ENCODE results near the gene PRKN.

Gene PRKN

DNA sequence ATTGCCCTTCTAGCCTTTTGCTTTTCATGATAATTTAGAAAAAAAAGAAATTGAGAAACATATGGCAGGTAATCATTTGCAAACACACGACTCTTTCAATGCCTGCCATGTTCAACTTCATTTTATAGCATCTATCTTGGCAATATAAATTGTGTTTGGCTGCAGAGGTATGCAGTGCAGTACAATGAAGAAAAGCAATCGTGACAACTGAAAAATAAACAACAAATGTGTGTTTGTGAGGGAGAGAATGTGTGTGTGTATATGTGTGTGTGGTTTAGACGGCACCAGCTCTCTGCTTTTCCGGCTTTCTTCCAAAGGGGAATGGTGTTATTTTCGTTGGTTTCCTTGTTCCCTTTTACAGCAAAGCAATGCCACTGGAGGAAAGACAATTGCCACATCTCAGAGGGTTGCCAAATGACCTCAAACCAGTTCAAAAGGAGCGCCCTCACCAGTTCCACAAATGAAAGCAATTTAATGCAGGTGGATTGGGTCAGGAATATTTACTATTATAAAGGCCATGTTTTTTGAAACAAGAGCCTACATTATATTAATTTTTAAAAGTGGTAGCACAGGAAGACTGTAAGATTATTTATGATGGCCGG lies 587.2 kb downstream of the PRKN start:
- intact Hi-C loops (cut with DNase I; ENCODE audit: low total_unique reads): no loop called here

DNA sequence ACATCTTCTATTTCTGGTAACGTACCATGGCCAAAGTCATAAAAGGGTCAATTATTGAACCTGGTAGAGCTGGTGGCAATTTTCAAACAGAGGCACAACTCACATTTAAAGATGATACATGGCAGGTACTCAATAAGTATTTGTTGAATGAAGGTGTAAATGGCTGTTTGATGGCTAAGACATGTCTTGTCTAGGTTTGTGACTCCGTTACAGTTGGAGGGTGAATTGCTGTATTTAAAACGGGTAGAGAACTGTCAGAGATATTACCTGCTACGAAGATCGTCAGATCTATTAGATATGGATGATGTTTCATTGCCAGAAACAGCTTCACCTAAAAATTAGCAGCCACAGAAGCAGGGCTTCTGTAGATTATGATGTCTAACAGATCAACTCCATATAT lies 601.9 kb downstream of the PRKN start:
- TF ChIP-seq, protein P1, sequence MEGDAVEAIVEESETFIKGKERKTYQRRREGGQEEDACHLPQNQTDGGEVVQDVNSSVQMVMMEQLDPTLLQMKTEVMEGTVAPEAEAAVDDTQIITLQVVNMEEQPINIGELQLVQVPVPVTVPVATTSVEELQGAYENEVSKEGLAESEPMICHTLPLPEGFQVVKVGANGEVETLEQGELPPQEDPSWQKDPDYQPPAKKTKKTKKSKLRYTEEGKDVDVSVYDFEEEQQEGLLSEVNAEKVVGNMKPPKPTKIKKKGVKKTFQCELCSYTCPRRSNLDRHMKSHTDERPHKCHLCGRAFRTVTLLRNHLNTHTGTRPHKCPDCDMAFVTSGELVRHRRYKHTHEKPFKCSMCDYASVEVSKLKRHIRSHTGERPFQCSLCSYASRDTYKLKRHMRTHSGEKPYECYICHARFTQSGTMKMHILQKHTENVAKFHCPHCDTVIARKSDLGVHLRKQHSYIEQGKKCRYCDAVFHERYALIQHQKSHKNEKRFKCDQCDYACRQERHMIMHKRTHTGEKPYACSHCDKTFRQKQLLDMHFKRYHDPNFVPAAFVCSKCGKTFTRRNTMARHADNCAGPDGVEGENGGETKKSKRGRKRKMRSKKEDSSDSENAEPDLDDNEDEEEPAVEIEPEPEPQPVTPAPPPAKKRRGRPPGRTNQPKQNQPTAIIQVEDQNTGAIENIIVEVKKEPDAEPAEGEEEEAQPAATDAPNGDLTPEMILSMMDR (IDR thresholded peaks at IDR 0.05): no peak
- intact Hi-C loops (cut with DNase I; ENCODE audit: low total_unique reads): no loop called here
- no peaks in the 10 kb centered on the region for H3K9me3 ChIP-seq
- no peak overlapping the region for H3K27ac ChIP-seq
- no peaks in the 10 kb centered on the region for H3K4me1 ChIP-seq
- H3K36me3 ChIP-seq: no peaks in the 10 kb centered on the region
- DNase-seq: no peak
- no peak overlapping the region for H3K4me3 ChIP-seq
- H3K27me3 ChIP-seq: no peaks in the 10 kb centered on the region

More for the DNA sequence above, 587.2 kb downstream of the PRKN start:
- peaks cover 0 to 9% (median 4%) of the 10 kb centered on the region in 3 donors for H3K9me3 ChIP-seq
- TF ChIP-seq, protein P1 (IDR thresholded peaks at IDR 0.05): no peak
- H3K36me3 ChIP-seq: no peaks in the 10 kb centered on the region
- DNase-seq: peak in 1 of 2 donors; percentile 32
- H3K27me3 ChIP-seq: no peaks in the 10 kb centered on the region
- no peak overlapping the region for H3K4me3 ChIP-seq
- H3K4me1 ChIP-seq: no peaks in the 10 kb centered on the region
- H3K27ac ChIP-seq: no peak overlapping the region

DNA sequence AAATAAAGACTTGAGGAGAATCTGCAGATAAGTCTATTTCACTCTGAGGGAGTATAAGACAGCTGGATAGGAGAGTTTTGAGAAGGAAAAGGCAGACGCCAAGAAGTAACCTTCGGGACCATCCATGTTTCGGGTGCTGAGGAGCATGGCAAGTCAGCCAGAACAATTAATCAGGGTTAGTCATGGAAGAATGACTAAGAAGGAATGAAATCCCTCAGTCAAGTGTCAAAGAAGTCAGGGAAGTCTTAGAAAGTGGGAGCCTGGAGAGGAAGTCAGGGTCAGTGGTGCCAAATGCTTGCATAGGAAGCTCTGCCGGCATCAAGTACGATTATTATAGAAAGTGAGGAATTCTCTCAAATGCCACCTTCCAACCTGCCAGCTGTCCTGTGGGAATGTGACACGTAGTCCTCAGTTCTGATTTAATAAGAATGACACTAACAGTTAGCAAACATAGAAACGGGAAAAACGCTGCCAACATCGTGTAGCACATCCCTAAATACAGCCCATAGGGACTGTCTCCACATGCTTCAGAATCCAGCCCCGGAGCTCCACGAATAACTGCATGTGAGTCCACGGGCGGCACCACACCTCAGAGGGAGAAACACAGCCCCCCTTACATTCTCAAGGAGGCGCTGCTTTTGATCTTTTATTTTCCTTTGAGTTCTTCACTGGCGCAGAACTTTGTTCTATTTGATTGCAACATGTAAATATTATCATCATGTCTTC lies 602.7 kb downstream of the PRKN start:
- Histone ChIP-seq H3K4me1 (no peaks in the 10 kb centered on the region), H3K27ac (no peak overlapping the region), H3K27me3 (no peaks in the 10 kb centered on the region), H3K4me3 (no peak overlapping the region), H3K36me3 (no peaks in the 10 kb centered on the region), H3K9me3 (no peaks in the 10 kb centered on the region)
- no peak for DNase-seq
- intact Hi-C loops (cut with DNase I; ENCODE audit: low total_unique reads): no loop called here
- TF ChIP-seq, protein P1 (IDR thresholded peaks at IDR 0.05): no peak

DNA sequence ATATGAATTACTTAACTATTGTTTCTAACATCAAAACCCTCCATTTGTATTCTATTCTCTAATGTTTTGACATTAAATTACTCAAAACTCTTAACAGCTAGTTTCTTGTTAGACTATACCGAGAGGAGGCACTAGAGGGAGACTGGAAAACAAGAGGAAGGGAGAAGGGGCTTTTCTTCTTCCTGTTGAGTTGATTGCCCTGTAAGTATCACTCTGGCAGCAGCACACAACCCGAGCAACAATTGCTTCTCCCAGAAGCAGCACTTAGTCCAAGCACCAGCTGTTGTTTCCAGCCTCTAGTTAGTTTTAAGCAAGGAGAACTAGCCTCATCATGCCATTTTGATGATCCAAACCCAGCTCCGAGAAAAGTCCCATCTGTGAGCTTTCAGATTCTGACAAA lies 603.8 kb downstream of the PRKN start:
- TF ChIP-seq, protein P1 (IDR thresholded peaks at IDR 0.05): no peak
- Histone ChIP-seq H3K27ac (no peak overlapping the region), H3K27me3 (no peaks in the 10 kb centered on the region), H3K9me3 (no peaks in the 10 kb centered on the region), H3K4me3 (no peak overlapping the region), H3K36me3 (no peaks in the 10 kb centered on the region), H3K4me1 (no peaks in the 10 kb centered on the region)
- DNase-seq: no peak
- intact Hi-C loops (cut with DNase I; ENCODE audit: low total_unique reads): no loop called here

DNA sequence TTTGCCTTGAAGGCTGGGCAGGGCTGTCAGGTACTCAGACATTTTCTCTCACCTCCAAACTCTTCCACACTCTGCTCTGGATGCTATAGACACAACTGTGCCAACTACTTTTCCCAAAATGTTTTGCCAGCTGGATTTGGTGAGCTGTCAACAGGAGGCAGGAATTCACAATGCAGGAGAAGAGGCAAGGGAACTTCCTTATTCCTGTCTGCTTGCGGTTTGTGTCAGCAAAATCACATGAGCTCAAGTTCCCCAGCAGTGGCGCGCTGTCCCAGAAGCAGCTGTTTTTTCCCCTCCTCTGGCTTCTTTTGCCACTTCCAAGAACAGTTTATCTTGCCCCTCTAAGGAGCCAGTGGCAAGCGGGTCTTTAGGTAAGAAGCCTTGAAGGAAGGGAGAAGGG lies 608.2 kb downstream of the PRKN start:
- Histone ChIP-seq H3K4me3 (no peak overlapping the region), H3K36me3 (no peaks in the 10 kb centered on the region), H3K4me1 (no peaks in the 10 kb centered on the region), H3K27ac (no peak overlapping the region), H3K27me3 (no peaks in the 10 kb centered on the region), H3K9me3 (no peaks in the 10 kb centered on the region)
- intact Hi-C loops (cut with DNase I; ENCODE audit: low total_unique reads): no loop called here
- peak in 1 of 2 donors; percentile 42 for DNase-seq
- TF ChIP-seq, protein P1 (IDR thresholded peaks at IDR 0.05): no peak

Measured in tibial artery (tissue), 4 donors.